Mesodermal cell (in vitro differentiated cells): ENCODE data around the gene DHRS13.
"Not testable (repeated sequence)": the region's sequence is repeated elsewhere in the genome, so short reads cannot be mapped to it uniquely, and the experiment has no call there.

ENCODE experiments used
- H3K27ac ChIP-seq: 2 replicates; pipeline ENCODE4 v1.7.0; 2013; ENCODE audit warnings: mild to moderate bottlenecking, low read depth, low read length, moderate library complexity; ENCODE audit not compliant: severe bottlenecking
- H3K36me3 ChIP-seq: 2 replicates; pipeline ENCODE4 v1.7.1; 2013; ENCODE audit warnings: mild to moderate bottlenecking, low read length, moderate library complexity; ENCODE audit not compliant: control insufficient read depth, insufficient read depth
- H3K4me1 ChIP-seq: one replicate; pipeline ENCODE4 v1.7.1; 2013; ENCODE audit warnings: mild to moderate bottlenecking, low read length; ENCODE audit not compliant: insufficient read depth, control insufficient read depth, poor library complexity, severe bottlenecking
- H3K4me3 ChIP-seq: 2 replicates; pipeline ENCODE4 v1.7.0; 2013; ENCODE audit warnings: low read length, control low read depth, mild to moderate bottlenecking; ENCODE audit not compliant: insufficient read depth, poor library complexity, severe bottlenecking; ENCODE audit errors: extremely low read depth
- H3K9me3 ChIP-seq: 2 replicates; pipeline ENCODE4 v1.7.1; 2013; ENCODE audit warnings: mild to moderate bottlenecking, low read length, moderate library complexity; ENCODE audit not compliant: control insufficient read depth
- WGBS, 2 experiments: methylation state at CpG; one replicate each; pipeline ENCODE4 v1.1.5; 2013; ENCODE audit warnings: missing lambda C conversion rate in 2 of 2; ENCODE audit not compliant: insufficient coverage in 2 of 2; 5-methylcytosine and 5-hydroxymethylcytosine counted together

Gene DHRS13

DNA sequence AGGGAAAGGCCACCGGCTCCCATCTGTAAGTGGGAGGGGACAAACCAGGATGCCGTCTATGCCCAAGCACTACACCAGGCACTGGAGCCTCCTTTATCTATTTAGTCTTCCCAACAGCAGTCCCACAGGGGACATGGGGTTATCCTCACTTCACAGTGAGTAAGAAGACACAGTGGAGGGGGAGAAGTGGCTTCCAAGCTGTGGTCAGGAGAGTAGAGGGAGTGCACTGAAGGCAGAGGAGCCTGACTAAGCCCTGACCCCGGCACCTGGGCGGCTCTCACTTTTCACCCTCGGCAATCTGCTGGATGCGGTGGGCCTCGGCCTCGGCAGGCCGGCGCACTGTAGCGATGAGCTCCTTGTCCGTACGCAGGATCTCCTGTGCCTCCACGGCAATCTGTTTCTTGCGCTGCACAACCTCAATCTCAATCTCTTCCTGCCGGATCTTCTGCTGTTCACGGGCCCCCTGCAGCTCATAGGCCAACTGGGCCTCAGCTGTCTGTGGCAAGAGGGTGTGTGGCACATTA, 21.3 kb downstream of the DHRS13 start:
- Histone ChIP-seq H3K36me3 (peaks cover 71% of the 10 kb centered on the region), H3K4me3 (no peak overlapping the region), H3K9me3 (no peaks in the 10 kb centered on the region), H3K4me1 (no peaks in the 10 kb centered on the region), H3K27ac (no peak overlapping the region)
- WGBS, 2 experiments = 92 to 95% methylated on average over 11 to 14 of the region's 17 CpGs

GRCh38 chr17:28880572-28880945, 22.3 kb downstream of the DHRS13 start:
- WGBS, 2 experiments = 94 to 98% methylated on average over 8 of the region's 10 CpGs
- no peaks in the 10 kb centered on the region for H3K4me1 ChIP-seq
- H3K9me3 ChIP-seq = no peaks in the 10 kb centered on the region
- H3K27ac ChIP-seq = no peak overlapping the region
- H3K4me3 ChIP-seq = no peak overlapping the region
- peaks cover 64% of the 10 kb centered on the region for H3K36me3 ChIP-seq

- WGBS, 2 experiments = 75 to 85% methylated on average over 8 to 9 of the region's 9 CpGs
- Histone ChIP-seq H3K4me1 (no peaks in the 10 kb centered on the region), H3K27ac (no peak overlapping the region), H3K4me3 (no peak overlapping the region), H3K36me3 (peaks cover 59% of the 10 kb centered on the region), H3K9me3 (no peaks in the 10 kb centered on the region)
These were observed 22.9 kb downstream of the DHRS13 start for GRCh38 chr17:28879886-28880571.

- WGBS, 2 experiments = 69 to 80% methylated on average over 2 to 3 of the region's 4 CpGs
- no peak overlapping the region for H3K27ac ChIP-seq
- H3K4me1 ChIP-seq = no peaks in the 10 kb centered on the region
- H3K9me3 ChIP-seq = no peaks in the 10 kb centered on the region
- H3K4me3 ChIP-seq = no peak overlapping the region
- peaks cover 49% of the 10 kb centered on the region for H3K36me3 ChIP-seq
These were observed 23.9 kb downstream of the DHRS13 start for GRCh38 chr17:28878981-28879380.

DNA sequence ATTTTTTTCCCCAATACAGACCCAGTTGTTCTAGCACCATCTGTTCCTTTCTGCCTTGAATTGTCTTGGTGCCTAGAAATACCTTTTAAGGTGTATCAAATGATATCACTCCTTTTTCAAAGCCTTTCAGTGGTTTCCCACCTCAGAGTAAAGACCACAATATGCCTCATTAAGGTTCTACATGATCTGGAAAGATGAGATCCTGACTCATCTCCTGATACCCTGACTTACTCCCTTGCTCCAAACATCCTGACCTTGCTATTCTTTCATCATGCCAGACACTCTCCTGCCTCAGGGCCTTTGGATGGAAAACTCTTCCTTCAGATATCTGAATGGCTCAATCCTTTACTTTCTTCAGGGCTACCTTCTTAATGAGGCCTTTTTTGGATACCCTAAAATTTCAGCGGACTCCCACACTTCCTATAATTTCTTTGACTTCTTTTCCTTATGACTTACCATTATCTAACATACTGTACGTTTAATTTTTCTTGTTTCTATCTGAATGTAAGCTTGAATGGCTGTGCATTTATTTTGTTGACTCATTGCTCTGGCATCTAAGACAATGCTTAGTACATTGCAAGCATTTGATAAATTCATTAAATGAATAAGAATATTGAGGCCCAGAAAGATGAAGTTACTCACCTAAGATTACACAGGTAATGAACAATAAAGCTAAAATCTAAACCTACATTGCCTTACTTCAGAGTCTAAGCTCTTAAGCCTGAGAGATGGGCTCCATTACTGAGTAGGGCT, 24.5 kb downstream of the DHRS13 start:
- no peaks in the 10 kb centered on the region for H3K9me3 ChIP-seq
- no peaks in the 10 kb centered on the region for H3K4me1 ChIP-seq
- WGBS, 2 experiments = 100% methylated on average over 1 of the region's 2 CpGs; no CpG with 5 or more reads in 1 of the 2 experiments
- H3K4me3 ChIP-seq = no peak overlapping the region
- no peak overlapping the region for H3K27ac ChIP-seq
- H3K36me3 ChIP-seq = peaks cover 43% of the 10 kb centered on the region

GRCh38 chr17:28877150-28877711, 25.6 kb downstream of the DHRS13 start:
- not testable (repeated sequence) for H3K4me3 ChIP-seq, H3K27ac ChIP-seq, H3K4me1 ChIP-seq, H3K9me3 ChIP-seq
- 96% methylated on average over 6 of the region's 6 CpGs for WGBS, 2 experiments
- peaks cover 39% of the 10 kb centered on the region for H3K36me3 ChIP-seq

DNA sequence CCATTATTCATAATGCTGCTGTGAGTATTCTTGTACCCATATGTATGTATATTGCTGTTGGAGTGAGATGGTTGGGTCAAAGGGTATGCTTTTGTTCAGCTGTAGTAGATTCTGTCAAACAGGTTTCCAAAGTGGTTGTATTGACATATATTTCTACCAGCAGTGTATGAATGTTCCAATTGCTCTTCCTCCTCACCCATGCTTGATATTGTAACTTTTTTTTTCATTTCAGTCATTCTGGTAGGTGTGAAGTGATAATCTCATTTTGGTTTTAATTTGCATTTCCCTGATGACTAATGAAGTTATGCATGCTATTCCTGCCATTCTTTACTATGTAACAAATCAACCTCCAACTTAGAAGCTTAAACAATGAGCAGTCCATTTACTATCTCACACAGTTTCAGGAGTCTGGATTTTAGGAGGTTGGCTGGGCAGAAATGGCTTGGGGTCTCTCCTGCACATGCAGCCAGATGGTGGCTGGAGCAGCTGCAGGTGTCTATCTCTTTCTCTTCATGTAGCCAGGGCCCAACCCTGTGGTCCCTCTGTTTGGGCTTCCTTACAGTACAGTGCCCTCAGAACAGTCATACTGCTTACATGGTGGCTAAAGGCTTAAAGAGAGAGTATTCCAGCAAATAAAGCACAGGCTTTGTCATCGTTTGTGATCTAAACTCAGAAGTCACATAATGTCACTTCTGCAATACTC, 26.9 kb downstream of the DHRS13 start:
- 83% methylated on average over 1 of the region's 1 CpG; no CpG with 5 or more reads in 1 of the 2 experiments for WGBS, 2 experiments
- Histone ChIP-seq H3K9me3 (no peaks in the 10 kb centered on the region), H3K4me1 (no peaks in the 10 kb centered on the region), H3K27ac (no peak overlapping the region), H3K4me3 (no peak overlapping the region), H3K36me3 (peaks cover 26% of the 10 kb centered on the region)

GRCh38 chr17:28874750-28875149, 28.1 kb downstream of the DHRS13 start:
- no peak overlapping the region for H3K4me3 ChIP-seq
- H3K27ac ChIP-seq = no peak overlapping the region
- no CpG with 5 or more reads among the region's 3 CpGs for WGBS, 2 experiments
- no peaks in the 10 kb centered on the region for H3K4me1 ChIP-seq
- peaks cover 14% of the 10 kb centered on the region for H3K36me3 ChIP-seq
- H3K9me3 ChIP-seq = no peaks in the 10 kb centered on the region

- H3K36me3 ChIP-seq = peaks cover 5% of the 10 kb centered on the region
- 83 to 88% methylated on average over 2 to 5 of the region's 7 CpGs for WGBS, 2 experiments
- no peaks in the 10 kb centered on the region for H3K9me3 ChIP-seq
- no peak overlapping the region for H3K4me3 ChIP-seq
- H3K27ac ChIP-seq = no peak overlapping the region
- no peaks in the 10 kb centered on the region for H3K4me1 ChIP-seq
These were observed 29.0 kb downstream of the DHRS13 start for GRCh38 chr17:28873839-28874238.

DNA sequence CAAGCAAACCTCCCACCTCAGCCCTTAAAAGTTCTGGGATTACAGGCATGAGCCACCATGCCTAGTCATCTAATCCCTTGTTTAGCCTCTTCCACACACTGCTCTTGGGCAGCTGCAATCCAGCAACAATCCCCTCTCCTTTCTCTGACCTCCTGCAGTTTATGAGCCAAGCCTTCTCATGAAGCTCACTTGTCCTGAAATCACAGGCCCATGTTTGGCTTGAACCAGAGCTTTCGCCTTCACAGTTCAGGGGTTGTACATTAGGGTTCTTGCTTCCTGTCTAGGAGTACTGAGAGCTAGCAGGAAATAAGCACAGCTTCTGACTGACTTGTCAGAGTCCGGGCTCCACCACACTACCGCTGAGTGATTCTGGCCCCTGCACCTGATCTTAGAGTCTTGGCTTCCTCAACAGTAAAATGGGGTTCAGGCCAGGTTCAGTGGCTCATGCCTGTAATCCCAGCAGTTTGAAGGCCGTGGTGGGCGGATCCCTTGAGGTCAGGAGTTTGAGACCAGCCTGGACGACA, 31.8 kb downstream of the DHRS13 start:
- no peak overlapping the region for H3K27ac ChIP-seq
- H3K4me3 ChIP-seq = no peak overlapping the region
- H3K4me1 ChIP-seq = no peaks in the 10 kb centered on the region
- H3K36me3 ChIP-seq = no peaks in the 10 kb centered on the region
- no peaks in the 10 kb centered on the region for H3K9me3 ChIP-seq
- WGBS, 2 experiments = 97 to 98% methylated on average over 4 to 5 of the region's 6 CpGs
